DND-41 (cell line): Measurements from ENCODE around the gene CHAC1.
A peak's percentile ranks its signal among the peaks of the same experiment; 100 is the strongest.

Experiments
- ATAC-seq: fragments of 200-7000 bp; cut with Tn5 transposase; 3 replicates; pipeline ENCODE4 v1.9.1; 2021; ENCODE audit warnings: low read depth; ENCODE audit not compliant: insufficient read depth
- DNase-seq: peaks from one replicate; pipeline ENCODE4 v3.0.0-alpha.2; 2020
- H2AFZ ChIP-seq: 2 replicates; pipeline ENCODE4 v1.6.0; 2012; ENCODE audit warnings: low read depth, low read length
- H3K27ac ChIP-seq: 2 replicates; pipeline ENCODE4 v1.5.1; 2012; ENCODE audit warnings: low read length, inconsistent platforms
- H3K27me3 ChIP-seq: fragments of 200-600 bp; sonication (generic); 2 replicates; pipeline ENCODE4 v1.6.0; 2012; ENCODE audit warnings: low read length, mild to moderate bottlenecking, inconsistent platforms; ENCODE audit not compliant: insufficient read depth, poor library complexity
- H3K36me3 ChIP-seq: 2 replicates; pipeline ENCODE4 v1.5.1; 2012; ENCODE audit warnings: low read length, inconsistent platforms; ENCODE audit not compliant: insufficient read depth
- H3K4me1 ChIP-seq: 2 replicates; pipeline ENCODE4 v1.5.1; 2012; ENCODE audit warnings: mild to moderate bottlenecking, low read length; ENCODE audit not compliant: insufficient read depth
- H3K4me2 ChIP-seq: 2 replicates; pipeline ENCODE4 v1.6.0; 2012; ENCODE audit warnings: mild to moderate bottlenecking, moderate library complexity, low read length, inconsistent platforms; ENCODE audit not compliant: insufficient read depth
- H3K4me3 ChIP-seq, 2 experiments: fragments of 200-600 bp in 1 of 2; shearing (Covaris generic) in 1 of 2; 2 replicates each; pipeline ENCODE4 v1.5.1; 2012 to 2016; ENCODE audit warnings: inconsistent platforms in 2 of 2, low read length in 2 of 2, mild to moderate bottlenecking in 2 of 2, low read depth in 1 of 2, moderate library complexity in 1 of 2
- H3K79me2 ChIP-seq: 2 replicates; pipeline ENCODE4 v1.6.0; 2012; ENCODE audit warnings: low read length, inconsistent platforms; ENCODE audit not compliant: insufficient read depth
- H3K9ac ChIP-seq: 2 replicates; pipeline ENCODE4 v1.6.0; 2012; ENCODE audit warnings: low read depth, mild to moderate bottlenecking, inconsistent platforms, low read length, moderate library complexity
- H3K9me3 ChIP-seq: 2 replicates; pipeline ENCODE4 v1.5.1; 2012; ENCODE audit warnings: low read length, moderate library complexity, mild to moderate bottlenecking, inconsistent platforms; ENCODE audit not compliant: insufficient read depth, severe bottlenecking
- H4K20me1 ChIP-seq: 2 replicates; pipeline ENCODE4 v1.6.0; 2012; ENCODE audit warnings: low read length; ENCODE audit not compliant: insufficient read depth
- CTCF ChIP-seq: IDR thresholded peaks from 2 replicates; pipeline ENCODE4 v1.5.1; 2012; ENCODE audit warnings: borderline replicate concordance, low read length, moderate library complexity, mild to moderate bottlenecking; ENCODE audit not compliant: poor library complexity, severe bottlenecking; ENCODE audit errors: extremely low read depth
- EZH2 ChIP-seq: IDR thresholded peaks from 3 replicates; pipeline ENCODE4 v1.6.1; 2012; ENCODE audit warnings: borderline replicate concordance, low read depth, mild to moderate bottlenecking, moderate library complexity, low read length, inconsistent platforms; ENCODE audit not compliant: severe bottlenecking

The CHAC1 gene

DNA sequence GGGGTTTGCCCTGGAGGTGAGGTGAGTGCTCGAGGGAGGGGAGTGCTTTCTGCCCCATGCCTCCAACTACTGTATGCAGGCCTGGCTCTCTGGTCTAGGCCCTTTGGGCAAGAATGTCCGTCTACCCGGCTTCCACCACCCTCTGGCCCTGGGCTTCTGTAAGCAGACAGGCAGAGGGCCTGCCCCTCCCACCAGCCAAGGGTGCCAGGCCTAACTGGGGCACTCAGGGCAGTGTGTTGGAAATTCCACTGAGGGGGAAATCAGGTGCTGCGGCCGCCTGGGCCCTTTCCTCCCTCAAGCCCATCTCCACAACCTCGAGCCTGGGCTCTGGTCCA is 14.8 kb upstream of the CHAC1 start:
- H3K27me3 ChIP-seq, result no peaks in the 10 kb centered on the region
- peaks cover 3% of the 10 kb centered on the region for H4K20me1 ChIP-seq
- no peak overlapping the region for H3K4me3 ChIP-seq
- H2AFZ ChIP-seq, result no peak overlapping the region
- DNase-seq (no peak), ATAC-seq (no peak)
- no peaks in the 10 kb centered on the region for H3K79me2 ChIP-seq
- H3K27ac ChIP-seq, result no peak overlapping the region
- TF ChIP-seq CTCF (no peak), EZH2 (no peak)
- no peak overlapping the region for H3K4me2 ChIP-seq
- H3K4me1 ChIP-seq, result peaks cover 30% of the 10 kb centered on the region
- no peaks in the 10 kb centered on the region for H3K36me3 ChIP-seq
- H3K9me3 ChIP-seq, result no peaks in the 10 kb centered on the region
- no peak overlapping the region for H3K9ac ChIP-seq

DNA sequence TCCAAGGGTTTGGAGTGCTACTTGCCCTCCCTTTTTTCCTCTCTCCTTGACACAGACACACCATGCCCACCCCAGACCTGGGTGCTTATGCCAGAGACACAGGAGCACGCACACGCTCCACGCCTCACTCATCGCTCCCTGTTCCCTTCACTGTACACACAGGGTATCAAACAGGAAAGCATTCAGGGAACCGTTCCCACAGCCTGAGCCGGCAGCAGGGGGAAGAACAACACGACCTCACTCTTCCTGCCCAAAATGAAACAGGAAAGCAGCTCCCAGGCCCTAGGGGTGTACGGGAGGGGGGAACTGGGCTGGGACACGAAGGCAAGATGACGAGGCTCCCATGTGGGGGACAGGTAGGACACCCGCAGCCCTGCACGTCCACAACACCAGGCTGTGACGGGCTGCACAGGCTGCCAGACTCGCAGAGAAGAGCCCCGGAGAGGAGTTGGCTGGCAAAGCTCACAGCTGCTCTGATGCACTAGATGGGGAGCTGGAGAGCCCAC is 12.9 kb upstream of the CHAC1 start:
- ATAC-seq, result no peak
- H3K36me3 ChIP-seq, result no peaks in the 10 kb centered on the region
- H3K27ac ChIP-seq, result no peak overlapping the region
- H3K9me3 ChIP-seq, result no peaks in the 10 kb centered on the region
- no peak overlapping the region for H3K4me3 ChIP-seq
- H4K20me1 ChIP-seq, result peaks cover 3% of the 10 kb centered on the region
- H3K9ac ChIP-seq, result no peak overlapping the region
- peaks cover 32% of the 10 kb centered on the region for H3K4me1 ChIP-seq
- no peaks in the 10 kb centered on the region for H3K79me2 ChIP-seq
- no peaks in the 10 kb centered on the region for H3K27me3 ChIP-seq
- TF ChIP-seq EZH2 (no peak), CTCF (no peak)
- H2AFZ ChIP-seq, result no peak overlapping the region
- DNase-seq, result no peak
- no peak overlapping the region for H3K4me2 ChIP-seq

- no peak overlapping the region for H3K27ac ChIP-seq
- no peak for TF ChIP-seq CTCF
- TF ChIP-seq EZH2, result no peak
Observed at GRCh38 chr15:40941068-40941527, 12.2 kb upstream of the CHAC1 start.

More at GRCh38 chr15:40941068-40941527, 12.2 kb upstream of the CHAC1 start:
- peak overlapping the region; percentile 99 for H3K4me2 ChIP-seq
- H2AFZ ChIP-seq, result peak overlapping the region; percentile 91; the same call in 1 of the 2 replicates
- peaks cover 32% of the 10 kb centered on the region for H3K4me1 ChIP-seq
- H3K9me3 ChIP-seq, result no peaks in the 10 kb centered on the region
- DNase-seq (no peak), ATAC-seq (no peak)
- H3K9ac ChIP-seq, result peak overlapping the region; percentile 67
- H4K20me1 ChIP-seq, result peaks cover 3% of the 10 kb centered on the region
- no peaks in the 10 kb centered on the region for H3K27me3 ChIP-seq
- no peaks in the 10 kb centered on the region for H3K79me2 ChIP-seq
- H3K36me3 ChIP-seq, result no peaks in the 10 kb centered on the region
- peak overlapping the region in 1 of 2 experiments; percentile 89; a peak in 2 of 4 replicates for H3K4me3 ChIP-seq
